HepG2 (cell line): Measurements from ENCODE around the gene DENND4B. TPM values are rescaled to one million over a fixed set of nuclear protein-coding genes. Genes with fewer than 3 reads are reported as not detected.

Source experiments
- ASH2L ChIP-seq: fragments of 300-600, 200-600 bp; sonication (generic); IDR thresholded peaks from 2 replicates; pipeline ENCODE4 v1.7.0; 2017; ENCODE audit warnings: low read depth, mild to moderate bottlenecking, moderate library complexity, mixed read lengths, low read length; ENCODE audit not compliant: insufficient read length
- CBFB ChIP-seq: sonication (generic); formaldehyde crosslinking; IDR thresholded peaks from 2 replicates; pipeline ENCODE4 v1.4.0; 2020; ENCODE audit warnings: missing genetic modification reagents
- MTF2 ChIP-seq: sonication (generic); formaldehyde crosslinking; IDR thresholded peaks from 2 replicates; pipeline ENCODE4 v1.5.0; 2020; ENCODE audit warnings: missing genetic modification reagents, borderline replicate concordance
- SRSF9 ChIP-seq: fragments of 200-400 bp; formaldehyde crosslinking; IDR thresholded peaks from 2 replicates; pipeline ENCODE4 v1.6.1; 2018; ENCODE audit warnings: borderline replicate concordance, mild to moderate bottlenecking, low read depth, low read length; ENCODE audit not compliant: insufficient read depth, poor library complexity, severe bottlenecking
- THAP11 ChIP-seq: IDR thresholded peaks from 2 replicates; pipeline ENCODE4 v1.6.1; 2016; ENCODE audit warnings: missing biosample characterization, missing genetic modification reagents
- ZBTB7A ChIP-seq: sonication (generic); formaldehyde crosslinking; IDR thresholded peaks from 2 replicates; pipeline ENCODE4 v1.8.0; 2022; ENCODE audit warnings: mild to moderate bottlenecking, missing genetic modification reagents
- ZNF180 ChIP-seq: sonication (generic); formaldehyde crosslinking; IDR thresholded peaks from 2 replicates; pipeline ENCODE4 v1.4.0; 2020; ENCODE audit warnings: low read depth, missing genetic modification reagents, borderline replicate concordance
- ZNF773 ChIP-seq: sonication (generic); formaldehyde crosslinking; IDR thresholded peaks from 2 replicates; pipeline ENCODE4 v1.4.0; 2020; ENCODE audit warnings: missing genetic modification reagents, borderline replicate concordance
- ZNF850 ChIP-seq: sonication (generic); formaldehyde crosslinking; conservative IDR thresholded peaks from 2 replicates; pipeline ENCODE4 v1.9.0; 2021; ENCODE audit warnings: mild to moderate bottlenecking, missing genetic modification reagents
- polyA plus RNA-seq, 8 experiments: library from polyadenylated mRNA; depleted of rRNA in 3 of 8; stranded (reverse) in 7 of 8; unstranded in 1 of 8; fragments of >200 nt; fragmentation: Illumina TruSeq in 4 of 8; extraction: Trizol in 4 of 8; gene quantifications; 2 replicates each; pipeline versions ENCODE4 v1.2.1 to v1.2.3, GENCODE V29; 2011 to 2016; ENCODE audit warnings: low read depth in 4 of 8, missing spikeins in 1 of 8, mixed read lengths in 1 of 8; ENCODE audit not compliant: insufficient read depth in 1 of 8
- total RNA-seq, 5 experiments: library from RNA; depleted of rRNA; stranded (reverse); fragments of >200 nt; fragmentation: Illumina TruSeq; extraction: Trizol; gene quantifications; 2 replicates each; pipeline ENCODE4 v1.2.3, GENCODE V29; 2016; ENCODE audit warnings: low read depth in 1 of 5
- TF ChIP-seq, protein P1 (sequence below): sonication (generic); formaldehyde crosslinking; IDR thresholded peaks from 2 replicates; pipeline ENCODE4 v1.5.1; 2020; ENCODE audit warnings: missing genetic modification reagents, mild to moderate bottlenecking, borderline replicate concordance
- TF ChIP-seq, protein P2 (sequence below): sonication (generic); formaldehyde crosslinking; IDR thresholded peaks from 2 replicates; pipeline ENCODE4 v1.5.0; 2020; ENCODE audit warnings: mild to moderate bottlenecking, missing genetic modification reagents, borderline replicate concordance
- TF ChIP-seq, protein P3 (sequence below): sonication (generic); formaldehyde crosslinking; IDR thresholded peaks from 2 replicates; pipeline ENCODE4 v1.4.0; 2020; ENCODE audit warnings: mild to moderate bottlenecking, missing genetic modification reagents
- TF ChIP-seq, protein P4 (sequence below): sonication (generic); formaldehyde crosslinking; IDR thresholded peaks from 2 replicates; pipeline ENCODE4 v1.4.0; 2020; ENCODE audit warnings: missing genetic modification reagents

DENND4B gene
- total and polyA plus RNA-seq, 2 of the 13 experiments (the other 11 are each of a cell fraction or from before 2014, with no cell fraction given) = 15.1 to 20.3 TPM

DNA sequence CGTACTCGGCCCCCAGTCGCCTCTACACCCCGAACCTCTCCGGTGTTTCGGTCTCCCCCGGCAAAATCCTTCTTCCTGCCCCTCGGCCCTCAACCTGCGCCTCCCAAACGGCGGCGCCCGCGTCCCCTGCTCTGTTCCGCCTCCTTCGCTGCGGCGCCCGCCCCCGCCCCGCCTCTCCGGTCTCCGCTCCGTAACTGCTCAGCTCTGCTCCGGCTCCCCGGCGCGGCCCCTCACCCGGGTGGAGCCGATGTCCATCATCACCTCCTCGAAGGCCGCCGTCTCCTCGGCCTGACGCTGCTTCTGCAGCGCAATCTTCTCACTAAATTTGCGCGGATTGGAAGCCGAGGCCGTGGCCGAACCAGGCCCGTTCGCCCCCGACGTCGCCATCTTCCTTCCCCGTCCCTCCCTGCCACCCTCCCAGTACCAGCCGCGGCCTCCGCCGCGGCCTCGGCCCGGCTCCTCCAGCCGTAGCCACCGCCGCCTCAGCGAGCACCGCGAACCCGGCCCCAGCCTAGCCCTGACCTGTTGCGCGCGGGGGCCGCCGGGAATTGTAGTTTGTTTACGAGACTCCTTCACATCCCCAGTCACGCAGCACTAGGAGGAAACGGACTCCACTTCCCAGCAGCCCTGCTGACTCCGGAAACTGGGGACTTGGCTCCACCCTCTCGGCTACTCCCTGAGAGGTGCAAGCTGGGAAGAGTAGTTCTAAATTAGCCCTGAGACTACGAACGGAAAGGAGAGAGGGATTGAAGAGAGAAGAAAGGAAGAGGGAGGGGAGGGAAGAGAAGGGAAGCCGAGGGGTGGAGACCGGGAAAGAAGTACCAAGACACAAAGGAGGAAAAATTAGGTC, 11.8 kb upstream of the DENND4B start, which contains the start of gene CRTC2 (continued):
- TF ChIP-seq, protein P1, sequence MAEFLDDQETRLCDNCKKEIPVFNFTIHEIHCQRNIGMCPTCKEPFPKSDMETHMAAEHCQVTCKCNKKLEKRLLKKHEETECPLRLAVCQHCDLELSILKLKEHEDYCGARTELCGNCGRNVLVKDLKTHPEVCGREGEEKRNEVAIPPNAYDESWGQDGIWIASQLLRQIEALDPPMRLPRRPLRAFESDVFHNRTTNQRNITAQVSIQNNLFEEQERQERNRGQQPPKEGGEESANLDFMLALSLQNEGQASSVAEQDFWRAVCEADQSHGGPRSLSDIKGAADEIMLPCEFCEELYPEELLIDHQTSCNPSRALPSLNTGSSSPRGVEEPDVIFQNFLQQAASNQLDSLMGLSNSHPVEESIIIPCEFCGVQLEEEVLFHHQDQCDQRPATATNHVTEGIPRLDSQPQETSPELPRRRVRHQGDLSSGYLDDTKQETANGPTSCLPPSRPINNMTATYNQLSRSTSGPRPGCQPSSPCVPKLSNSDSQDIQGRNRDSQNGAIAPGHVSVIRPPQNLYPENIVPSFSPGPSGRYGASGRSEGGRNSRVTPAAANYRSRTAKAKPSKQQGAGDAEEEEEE = no peak
- TF ChIP-seq, protein P2, sequence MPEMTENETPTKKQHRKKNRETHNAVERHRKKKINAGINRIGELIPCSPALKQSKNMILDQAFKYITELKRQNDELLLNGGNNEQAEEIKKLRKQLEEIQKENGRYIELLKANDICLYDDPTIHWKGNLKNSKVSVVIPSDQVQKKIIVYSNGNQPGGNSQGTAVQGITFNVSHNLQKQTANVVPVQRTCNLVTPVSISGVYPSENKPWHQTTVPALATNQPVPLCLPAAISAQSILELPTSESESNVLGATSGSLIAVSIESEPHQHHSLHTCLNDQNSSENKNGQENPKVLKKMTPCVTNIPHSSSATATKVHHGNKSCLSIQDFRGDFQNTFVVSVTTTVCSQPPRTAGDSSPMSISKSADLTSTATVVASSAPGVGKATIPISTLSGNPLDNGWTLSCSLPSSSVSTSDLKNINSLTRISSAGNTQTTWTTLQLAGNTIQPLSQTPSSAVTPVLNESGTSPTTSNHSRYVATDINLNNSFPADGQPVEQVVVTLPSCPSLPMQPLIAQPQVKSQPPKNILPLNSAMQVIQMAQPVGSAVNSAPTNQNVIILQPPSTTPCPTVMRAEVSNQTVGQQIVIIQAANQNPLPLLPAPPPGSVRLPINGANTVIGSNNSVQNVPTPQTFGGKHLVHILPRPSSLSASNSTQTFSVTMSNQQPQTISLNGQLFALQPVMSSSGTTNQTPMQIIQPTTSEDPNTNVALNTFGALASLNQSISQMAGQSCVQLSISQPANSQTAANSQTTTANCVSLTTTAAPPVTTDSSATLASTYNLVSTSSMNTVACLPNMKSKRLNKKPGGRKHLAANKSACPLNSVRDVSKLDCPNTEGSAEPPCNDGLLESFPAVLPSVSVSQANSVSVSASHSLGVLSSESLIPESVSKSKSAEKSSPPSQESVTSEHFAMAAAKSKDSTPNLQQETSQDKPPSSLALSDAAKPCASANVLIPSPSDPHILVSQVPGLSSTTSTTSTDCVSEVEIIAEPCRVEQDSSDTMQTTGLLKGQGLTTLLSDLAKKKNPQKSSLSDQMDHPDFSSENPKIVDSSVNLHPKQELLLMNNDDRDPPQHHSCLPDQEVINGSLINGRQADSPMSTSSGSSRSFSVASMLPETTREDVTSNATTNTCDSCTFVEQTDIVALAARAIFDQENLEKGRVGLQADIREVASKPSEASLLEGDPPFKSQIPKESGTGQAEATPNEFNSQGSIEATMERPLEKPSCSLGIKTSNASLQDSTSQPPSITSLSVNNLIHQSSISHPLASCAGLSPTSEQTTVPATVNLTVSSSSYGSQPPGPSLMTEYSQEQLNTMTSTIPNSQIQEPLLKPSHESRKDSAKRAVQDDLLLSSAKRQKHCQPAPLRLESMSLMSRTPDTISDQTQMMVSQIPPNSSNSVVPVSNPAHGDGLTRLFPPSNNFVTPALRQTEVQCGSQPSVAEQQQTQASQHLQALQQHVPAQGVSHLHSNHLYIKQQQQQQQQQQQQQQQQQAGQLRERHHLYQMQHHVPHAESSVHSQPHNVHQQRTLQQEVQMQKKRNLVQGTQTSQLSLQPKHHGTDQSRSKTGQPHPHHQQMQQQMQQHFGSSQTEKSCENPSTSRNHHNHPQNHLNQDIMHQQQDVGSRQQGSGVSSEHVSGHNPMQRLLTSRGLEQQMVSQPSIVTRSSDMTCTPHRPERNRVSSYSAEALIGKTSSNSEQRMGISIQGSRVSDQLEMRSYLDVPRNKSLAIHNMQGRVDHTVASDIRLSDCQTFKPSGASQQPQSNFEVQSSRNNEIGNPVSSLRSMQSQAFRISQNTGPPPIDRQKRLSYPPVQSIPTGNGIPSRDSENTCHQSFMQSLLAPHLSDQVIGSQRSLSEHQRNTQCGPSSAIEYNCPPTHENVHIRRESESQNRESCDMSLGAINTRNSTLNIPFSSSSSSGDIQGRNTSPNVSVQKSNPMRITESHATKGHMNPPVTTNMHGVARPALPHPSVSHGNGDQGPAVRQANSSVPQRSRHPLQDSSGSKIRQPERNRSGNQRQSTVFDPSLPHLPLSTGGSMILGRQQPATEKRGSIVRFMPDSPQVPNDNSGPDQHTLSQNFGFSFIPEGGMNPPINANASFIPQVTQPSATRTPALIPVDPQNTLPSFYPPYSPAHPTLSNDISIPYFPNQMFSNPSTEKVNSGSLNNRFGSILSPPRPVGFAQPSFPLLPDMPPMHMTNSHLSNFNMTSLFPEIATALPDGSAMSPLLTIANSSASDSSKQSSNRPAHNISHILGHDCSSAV (CRISPR knock-in tag) = no peak
- TF ChIP-seq ZBTB7A (CRISPR knock-in tag) = no peak
- TF ChIP-seq, protein P3, sequence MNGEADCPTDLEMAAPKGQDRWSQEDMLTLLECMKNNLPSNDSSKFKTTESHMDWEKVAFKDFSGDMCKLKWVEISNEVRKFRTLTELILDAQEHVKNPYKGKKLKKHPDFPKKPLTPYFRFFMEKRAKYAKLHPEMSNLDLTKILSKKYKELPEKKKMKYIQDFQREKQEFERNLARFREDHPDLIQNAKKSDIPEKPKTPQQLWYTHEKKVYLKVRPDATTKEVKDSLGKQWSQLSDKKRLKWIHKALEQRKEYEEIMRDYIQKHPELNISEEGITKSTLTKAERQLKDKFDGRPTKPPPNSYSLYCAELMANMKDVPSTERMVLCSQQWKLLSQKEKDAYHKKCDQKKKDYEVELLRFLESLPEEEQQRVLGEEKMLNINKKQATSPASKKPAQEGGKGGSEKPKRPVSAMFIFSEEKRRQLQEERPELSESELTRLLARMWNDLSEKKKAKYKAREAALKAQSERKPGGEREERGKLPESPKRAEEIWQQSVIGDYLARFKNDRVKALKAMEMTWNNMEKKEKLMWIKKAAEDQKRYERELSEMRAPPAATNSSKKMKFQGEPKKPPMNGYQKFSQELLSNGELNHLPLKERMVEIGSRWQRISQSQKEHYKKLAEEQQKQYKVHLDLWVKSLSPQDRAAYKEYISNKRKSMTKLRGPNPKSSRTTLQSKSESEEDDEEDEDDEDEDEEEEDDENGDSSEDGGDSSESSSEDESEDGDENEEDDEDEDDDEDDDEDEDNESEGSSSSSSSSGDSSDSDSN = peak; percentile 93
- TF ChIP-seq ZNF850 (CRISPR knock-in tag) = 0 out of 2 replicates have a peak, but pooled peaks have one; percentile 59
- peak; percentile 98 for TF ChIP-seq THAP11 (CRISPR knock-in tag)
- peak; percentile 82; the same call in 1 of the 2 replicates for TF ChIP-seq ZNF773 (CRISPR knock-in tag)
- no peak for TF ChIP-seq ZNF180 (CRISPR knock-in tag)
- peak; percentile 85 for TF ChIP-seq ASH2L
- peak; percentile 28; the same call in 1 of the 2 replicates for TF ChIP-seq CBFB (CRISPR knock-in tag)
- no peak for TF ChIP-seq SRSF9
- TF ChIP-seq, protein P4, sequence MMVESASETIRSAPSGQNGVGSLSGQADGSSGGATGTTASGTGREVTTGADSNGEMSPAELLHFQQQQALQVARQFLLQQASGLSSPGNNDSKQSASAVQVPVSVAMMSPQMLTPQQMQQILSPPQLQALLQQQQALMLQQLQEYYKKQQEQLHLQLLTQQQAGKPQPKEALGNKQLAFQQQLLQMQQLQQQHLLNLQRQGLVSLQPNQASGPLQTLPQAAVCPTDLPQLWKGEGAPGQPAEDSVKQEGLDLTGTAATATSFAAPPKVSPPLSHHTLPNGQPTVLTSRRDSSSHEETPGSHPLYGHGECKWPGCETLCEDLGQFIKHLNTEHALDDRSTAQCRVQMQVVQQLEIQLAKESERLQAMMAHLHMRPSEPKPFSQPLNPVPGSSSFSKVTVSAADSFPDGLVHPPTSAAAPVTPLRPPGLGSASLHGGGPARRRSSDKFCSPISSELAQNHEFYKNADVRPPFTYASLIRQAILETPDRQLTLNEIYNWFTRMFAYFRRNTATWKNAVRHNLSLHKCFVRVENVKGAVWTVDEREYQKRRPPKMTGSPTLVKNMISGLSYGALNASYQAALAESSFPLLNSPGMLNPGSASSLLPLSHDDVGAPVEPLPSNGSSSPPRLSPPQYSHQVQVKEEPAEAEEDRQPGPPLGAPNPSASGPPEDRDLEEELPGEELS (CRISPR knock-in tag) = peak; percentile 36; the same call in 1 of the 2 replicates
- TF ChIP-seq MTF2 (CRISPR knock-in tag) = no peak
